Astrocyte of the spinal cord (primary cell): Measurements from ENCODE around the gene SPOCD1.

Source experiments
- DNase-seq: peaks from one replicate; pipeline ENCODE4 v3.0.0; 2011; ENCODE audit warnings: low read depth, low spot score
- H3K4me3 ChIP-seq: 2 replicates; pipeline ENCODE4 v1.5.1; 2011; ENCODE audit warnings: low read depth, mild to moderate bottlenecking, low read length, moderate library complexity
- CTCF ChIP-seq: IDR thresholded peaks from 2 replicates; pipeline ENCODE4 v1.5.1; 2012; ENCODE audit warnings: low read depth, mild to moderate bottlenecking, low read length, inconsistent platforms
- in situ Hi-C: cut with HindIII; loops from 2 replicates; pipeline ENCODE4 v1.10.0; 2017; ENCODE audit warnings: low sequenced_read_pairs

SPOCD1 gene

GRCh38 chr1:31856140-31856539, 40.3 kb upstream of the SPOCD1 start:
- no peak overlapping the region for H3K4me3 ChIP-seq
- TF ChIP-seq CTCF, result no peak
- in situ Hi-C loops, result no loop called here
- no peak for DNase-seq

- peak; percentile 42 for DNase-seq
- H3K4me3 ChIP-seq, result no peak overlapping the region
- in situ Hi-C loops, result no loop called here
- no peak for TF ChIP-seq CTCF
Observed at GRCh38 chr1:31855038-31855845, 39.4 kb upstream of the SPOCD1 start.

GRCh38 chr1:31849653-31850052, 33.8 kb upstream of the SPOCD1 start:
- TF ChIP-seq CTCF, result no peak
- H3K4me3 ChIP-seq, result no peak overlapping the region
- in situ Hi-C loops, result no loop called here
- DNase-seq, result no peak

GRCh38 chr1:31848381-31848897, 32.6 kb upstream of the SPOCD1 start:
- TF ChIP-seq CTCF, result no peak
- in situ Hi-C loops, result no loop called here
- H3K4me3 ChIP-seq, result no peak overlapping the region
- DNase-seq, result no peak

GRCh38 chr1:31846484-31846883, 30.7 kb upstream of the SPOCD1 start:
- H3K4me3 ChIP-seq, result no peak overlapping the region
- DNase-seq, result no peak
- no peak for TF ChIP-seq CTCF
- in situ Hi-C loops, result no loop called here

GRCh38 chr1:31843506-31843905, 27.7 kb upstream of the SPOCD1 start:
- in situ Hi-C loops, result no loop called here
- no peak for DNase-seq
- no peak overlapping the region for H3K4me3 ChIP-seq
- no peak for TF ChIP-seq CTCF
